LNCaP clone FGC (cell line): ENCODE measurements around the gene ZFYVE26.

Experiments used
- DNase-seq: peaks from one replicate; pipeline ENCODE4 v3.0.0-alpha.2; 2011; ENCODE audit warnings: low read depth
- H3K4me3 ChIP-seq: 2 replicates; pipeline ENCODE4 v1.5.1; 2011; ENCODE audit warnings: mild to moderate bottlenecking, low read depth, low read length, control low read depth
- CTCF ChIP-seq: IDR thresholded peaks from 2 replicates; pipeline ENCODE4 v1.5.1; 2012; ENCODE audit warnings: mild to moderate bottlenecking; ENCODE audit not compliant: control insufficient read depth, insufficient read depth; ENCODE audit errors: extremely low read depth

Gene ZFYVE26

GRCh38 chr14:67759916-67760315 lies 56.5 kb downstream of the ZFYVE26 start:
- no peak for DNase-seq
- no peak overlapping the region for H3K4me3 ChIP-seq
- no peak for TF ChIP-seq CTCF

- no peak for DNase-seq
- no peak overlapping the region for H3K4me3 ChIP-seq
- TF ChIP-seq CTCF, result no peak
Observed at GRCh38 chr14:67757175-67757574, 59.2 kb downstream of the ZFYVE26 start.

GRCh38 chr14:67756496-67756895 lies 59.9 kb downstream of the ZFYVE26 start:
- TF ChIP-seq CTCF, result no peak
- DNase-seq, result no peak

GRCh38 chr14:67749341-67750084 lies 66.9 kb downstream of the ZFYVE26 start:
- H3K4me3 ChIP-seq, result no peak overlapping the region
- no peak for TF ChIP-seq CTCF
- DNase-seq, result no peak

More at GRCh38 chr14:67756496-67756895, 59.9 kb downstream of the ZFYVE26 start:
- H3K4me3 ChIP-seq, result no peak overlapping the region

GRCh38 chr14:67748312-67748711 lies 68.1 kb downstream of the ZFYVE26 start:
- TF ChIP-seq CTCF, result no peak
- no peak overlapping the region for H3K4me3 ChIP-seq

GRCh38 chr14:67746927-67747326 lies 69.5 kb downstream of the ZFYVE26 start:
- no peak for TF ChIP-seq CTCF
- H3K4me3 ChIP-seq, result no peak overlapping the region
- no peak for DNase-seq

More at GRCh38 chr14:67748312-67748711, 68.1 kb downstream of the ZFYVE26 start:
- no peak for DNase-seq

GRCh38 chr14:67744046-67744445 lies 72.3 kb downstream of the ZFYVE26 start:
- DNase-seq, result no peak
- TF ChIP-seq CTCF, result no peak
- no peak overlapping the region for H3K4me3 ChIP-seq
